ENCODE measurements around the gene YIF1B.

DNA sequence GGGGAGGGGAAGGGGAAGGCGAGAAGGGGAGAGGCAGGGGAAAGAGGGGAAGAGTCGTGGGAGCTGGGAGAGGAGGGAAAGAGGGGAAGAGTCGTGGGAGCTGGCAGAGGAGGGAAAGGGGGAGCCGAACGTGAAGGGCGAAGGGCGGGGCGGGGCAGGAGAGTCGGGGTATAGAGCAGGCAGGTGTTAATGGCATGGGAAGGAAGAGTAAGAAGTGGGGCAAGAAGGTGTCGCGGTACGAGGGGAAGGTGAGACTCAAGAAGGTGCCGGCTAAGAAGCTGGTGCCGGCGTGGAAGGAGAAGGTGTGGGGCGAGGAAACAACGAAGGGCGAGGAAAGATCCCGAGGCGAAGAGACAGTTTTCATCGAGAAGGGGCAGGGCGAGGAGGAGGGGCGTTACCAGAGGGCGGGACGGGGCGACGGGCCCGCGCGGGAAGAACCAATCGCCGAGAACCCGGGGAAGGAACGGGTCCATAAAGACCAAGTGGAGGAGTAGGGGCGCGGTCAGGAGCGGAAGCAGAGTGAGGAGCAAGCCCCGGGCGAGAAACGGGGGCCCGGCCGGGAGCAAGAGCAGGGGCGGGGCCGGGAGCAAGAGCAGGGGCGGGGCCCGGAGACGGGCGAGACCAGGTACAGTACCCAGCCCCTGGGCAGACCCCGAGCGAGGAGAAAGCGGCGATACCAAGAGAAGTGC is 20.3 kb upstream of the YIF1B start:
- TF ChIP-seq, protein P1, sequence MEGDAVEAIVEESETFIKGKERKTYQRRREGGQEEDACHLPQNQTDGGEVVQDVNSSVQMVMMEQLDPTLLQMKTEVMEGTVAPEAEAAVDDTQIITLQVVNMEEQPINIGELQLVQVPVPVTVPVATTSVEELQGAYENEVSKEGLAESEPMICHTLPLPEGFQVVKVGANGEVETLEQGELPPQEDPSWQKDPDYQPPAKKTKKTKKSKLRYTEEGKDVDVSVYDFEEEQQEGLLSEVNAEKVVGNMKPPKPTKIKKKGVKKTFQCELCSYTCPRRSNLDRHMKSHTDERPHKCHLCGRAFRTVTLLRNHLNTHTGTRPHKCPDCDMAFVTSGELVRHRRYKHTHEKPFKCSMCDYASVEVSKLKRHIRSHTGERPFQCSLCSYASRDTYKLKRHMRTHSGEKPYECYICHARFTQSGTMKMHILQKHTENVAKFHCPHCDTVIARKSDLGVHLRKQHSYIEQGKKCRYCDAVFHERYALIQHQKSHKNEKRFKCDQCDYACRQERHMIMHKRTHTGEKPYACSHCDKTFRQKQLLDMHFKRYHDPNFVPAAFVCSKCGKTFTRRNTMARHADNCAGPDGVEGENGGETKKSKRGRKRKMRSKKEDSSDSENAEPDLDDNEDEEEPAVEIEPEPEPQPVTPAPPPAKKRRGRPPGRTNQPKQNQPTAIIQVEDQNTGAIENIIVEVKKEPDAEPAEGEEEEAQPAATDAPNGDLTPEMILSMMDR (IDR thresholded peaks at IDR 0.05; ENCODE audit: low read depth, low read length): no peak
- no peak for TF ChIP-seq EZH2phosphoT487 (IDR thresholded peaks at IDR 0.05; ENCODE audit: low read depth)
